Endodermal cell (in vitro differentiated cells): ENCODE results near the gene AGPS. TPM values are rescaled to one million over a fixed set of nuclear protein-coding genes. Genes with fewer than 3 reads are reported as not detected.

ENCODE experiments used
- DNase-seq: peaks from one replicate; pipeline ENCODE4 v3.0.0-alpha.2; 2017
- H3K27ac ChIP-seq: 2 replicates; pipeline ENCODE4 v1.5.1; 2013; ENCODE audit warnings: mild to moderate bottlenecking, low read depth, low read length, moderate library complexity
- H3K27me3 ChIP-seq: 2 replicates; pipeline ENCODE4 v1.6.1; 2013; ENCODE audit warnings: mild to moderate bottlenecking, low read length, moderate library complexity; ENCODE audit not compliant: insufficient read depth, control insufficient read depth, poor library complexity, severe bottlenecking
- H3K36me3 ChIP-seq: 2 replicates; pipeline ENCODE4 v1.7.0; 2013; ENCODE audit warnings: mild to moderate bottlenecking, low read length, moderate library complexity; ENCODE audit not compliant: control insufficient read depth, insufficient read depth
- H3K4me1 ChIP-seq: one replicate; pipeline ENCODE4 v1.7.0; 2013; ENCODE audit warnings: low read length; ENCODE audit not compliant: control insufficient read depth, insufficient read depth
- H3K4me3 ChIP-seq: 2 replicates; pipeline ENCODE4 v1.5.1; 2013; ENCODE audit warnings: mild to moderate bottlenecking, low read length, moderate library complexity
- H3K9ac ChIP-seq: 2 replicates; pipeline ENCODE4 v1.6.1; 2013; ENCODE audit warnings: mild to moderate bottlenecking, low read length, moderate library complexity; ENCODE audit not compliant: poor library complexity, severe bottlenecking; ENCODE audit errors: extremely low read depth
- H3K9me3 ChIP-seq: 2 replicates; pipeline ENCODE4 v1.6.1; 2013; ENCODE audit warnings: mild to moderate bottlenecking, low read length, moderate library complexity; ENCODE audit not compliant: control insufficient read depth
- H3K27ac Mint-ChIP-seq: 2 replicates; pipeline ENCODE4 v1.8.0; 2020; ENCODE audit warnings: mixed read lengths
- H3K27me3 Mint-ChIP-seq: 2 replicates; pipeline ENCODE4 v1.8.0; 2021; ENCODE audit warnings: mild to moderate bottlenecking, mixed read lengths; ENCODE audit not compliant: insufficient read depth
- H3K36me3 Mint-ChIP-seq: 2 replicates; pipeline ENCODE4 v1.8.0; 2020; ENCODE audit warnings: low read depth, mixed read lengths
- H3K4me1 Mint-ChIP-seq: 2 replicates; pipeline ENCODE4 v1.8.0; 2020; ENCODE audit warnings: mixed read lengths
- H3K4me3 Mint-ChIP-seq: 2 replicates; pipeline ENCODE4 v1.8.0; 2020; ENCODE audit warnings: mild to moderate bottlenecking, moderate library complexity, mixed read lengths
- H3K9me3 Mint-ChIP-seq: 2 replicates; pipeline ENCODE4 v1.8.0; 2020; ENCODE audit warnings: mild to moderate bottlenecking, mixed read lengths
- CTCF ChIP-seq: fragments of 200-600 bp; sonication (generic); conservative IDR thresholded peaks from 2 replicates; pipeline ENCODE4 v1.5.0; 2021; ENCODE audit warnings: antibody characterized with exemption, mild to moderate bottlenecking
- WGBS, 2 experiments: methylation state at CpG; one replicate each; pipeline versions ENCODE4 v1.1.5 to v1.1.7; 2013; ENCODE audit warnings: missing lambda C conversion rate in 2 of 2, mixed read lengths in 1 of 2; ENCODE audit not compliant: insufficient coverage in 1 of 2, insufficient read length in 1 of 2; 5-methylcytosine and 5-hydroxymethylcytosine counted together
- total RNA-seq, 2 donors: library from RNA; stranded (reverse); fragmentation: NEBNext Ultra II Directional in 1 of 2; extraction: Animal tissue kit (Norgen Biotek cat#: 25700) in 1 of 2; gene quantifications; 2 replicates in 1 of 2; 3 replicates in 1 of 2; pipeline ENCODE4 v1.2.1, GENCODE V29; 2021

Gene AGPS
- total RNA-seq, 2 donors from 2014 or later, result 76.8 to 86.1 TPM

DNA sequence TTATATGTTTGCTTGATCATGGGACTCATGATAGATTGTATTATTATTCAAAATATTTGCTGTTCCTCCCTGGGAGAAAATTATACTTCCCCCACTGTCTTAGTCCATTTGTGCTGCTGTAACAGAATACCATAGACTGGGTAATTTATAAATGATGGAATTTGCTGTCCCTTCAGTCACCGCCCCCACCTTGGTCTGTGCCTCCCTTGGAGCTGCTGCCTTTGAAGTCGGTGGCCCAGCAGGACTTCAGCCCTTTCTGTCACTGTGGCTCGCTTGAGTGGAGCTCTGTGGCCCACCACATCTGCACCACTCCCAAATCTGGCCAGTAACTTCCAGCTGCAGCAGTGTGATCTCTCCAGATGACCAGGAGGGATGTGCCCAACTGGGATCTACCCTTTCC is 200.8 kb downstream of the AGPS start:
- no peaks in the 10 kb centered on the region for H3K9me3 Mint-ChIP-seq
- no peaks in the 10 kb centered on the region for H3K36me3 ChIP-seq
- no peak overlapping the region for H3K27ac Mint-ChIP-seq
- no peaks in the 10 kb centered on the region for H3K27me3 Mint-ChIP-seq
- H3K36me3 Mint-ChIP-seq, result no peaks in the 10 kb centered on the region
- peaks cover 3% of the 10 kb centered on the region for H3K4me1 ChIP-seq
- no peak overlapping the region for H3K4me3 Mint-ChIP-seq
- no peaks in the 10 kb centered on the region for H3K27me3 ChIP-seq
- TF ChIP-seq CTCF, result no peak
- peaks cover 10% of the 10 kb centered on the region for H3K4me1 Mint-ChIP-seq
- 92% methylated on average over 3 of the region's 3 CpGs; no CpG with 5 or more reads in 1 of the 2 experiments for WGBS, 2 experiments
- H3K9ac ChIP-seq, result no peak overlapping the region
- H3K27ac ChIP-seq, result no peak overlapping the region
- H3K4me3 ChIP-seq, result no peak overlapping the region
- H3K9me3 ChIP-seq, result no peaks in the 10 kb centered on the region
- peak; percentile 24 for DNase-seq

Other genes starting within 250 kb of the AGPS start
- 100 to 1,000 TPM; 323 to 413 TPM for gene HNRNPA3, start 180.0 kb upstream of the AGPS start, total RNA-seq
- 10 to 100 TPM; 59.0 to 59.1 TPM for gene NFE2L2, start 128.0 kb upstream of the AGPS start, total RNA-seq